NK-92 treated with Interleukin-12 subunit alpha and Interleukin-12 subunit beta, amount 100 ng/mL, for 24 hours (cell line): ENCODE results near the gene RXFP4.
A peak's percentile ranks its signal among the peaks of the same experiment; 100 is the strongest.

Experiments
- DNase-seq: peaks from one replicate; lab custom pipeline; 2025; lab: John Stamatoyannopoulos, UW

RXFP4 gene

DNA sequence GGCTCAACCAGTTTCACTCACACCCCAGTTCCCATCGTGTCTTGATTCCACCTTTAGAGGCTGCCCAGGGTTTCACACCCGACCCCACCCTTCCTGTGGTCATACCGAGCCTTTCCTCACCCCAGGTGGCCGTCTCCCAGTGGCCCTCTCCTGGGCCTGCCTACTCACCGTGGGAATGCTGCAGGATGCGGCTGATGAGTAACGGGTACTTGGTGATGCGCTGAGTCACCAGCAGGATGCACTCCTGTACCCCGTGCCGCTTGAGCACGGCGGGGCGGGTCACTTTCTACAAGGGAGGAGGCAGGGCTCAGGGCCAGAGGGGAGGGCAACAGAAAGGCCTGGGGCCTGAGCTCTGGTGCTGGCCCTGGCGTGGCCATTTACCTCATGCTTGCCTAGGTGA, 20.5 kb downstream of the RXFP4 start:
- no peak for DNase-seq

DNA sequence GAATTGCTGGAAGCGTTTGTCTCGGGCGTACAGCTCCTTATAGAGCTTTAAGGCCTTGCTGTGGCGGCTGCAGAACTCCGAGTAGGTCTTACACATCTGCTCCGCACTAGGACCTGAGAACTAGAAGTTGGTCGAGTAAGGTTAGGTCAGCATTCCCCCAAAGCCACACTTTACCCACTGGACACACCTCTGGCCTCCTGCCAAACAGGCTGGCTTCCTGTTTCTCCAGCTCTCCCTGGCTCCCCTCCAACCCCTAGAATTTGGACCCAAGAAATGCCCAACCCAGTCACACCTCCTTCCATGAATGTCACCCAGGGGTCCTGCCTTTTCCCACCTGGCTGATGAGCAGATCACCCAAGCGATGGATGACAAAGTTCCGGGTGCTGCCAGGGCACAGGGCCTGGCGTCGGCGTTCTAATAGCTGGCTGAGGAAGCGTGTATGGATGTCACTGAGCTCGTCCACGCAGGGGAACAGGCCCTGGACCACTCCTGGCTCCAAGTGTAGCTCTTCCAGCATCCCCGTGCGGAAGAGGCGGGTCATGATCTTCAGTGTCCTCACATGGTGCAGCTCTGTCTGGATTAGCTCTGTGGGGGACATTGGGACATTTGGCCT, 21.3 kb downstream of the RXFP4 start:
- no peak for DNase-seq

DNA sequence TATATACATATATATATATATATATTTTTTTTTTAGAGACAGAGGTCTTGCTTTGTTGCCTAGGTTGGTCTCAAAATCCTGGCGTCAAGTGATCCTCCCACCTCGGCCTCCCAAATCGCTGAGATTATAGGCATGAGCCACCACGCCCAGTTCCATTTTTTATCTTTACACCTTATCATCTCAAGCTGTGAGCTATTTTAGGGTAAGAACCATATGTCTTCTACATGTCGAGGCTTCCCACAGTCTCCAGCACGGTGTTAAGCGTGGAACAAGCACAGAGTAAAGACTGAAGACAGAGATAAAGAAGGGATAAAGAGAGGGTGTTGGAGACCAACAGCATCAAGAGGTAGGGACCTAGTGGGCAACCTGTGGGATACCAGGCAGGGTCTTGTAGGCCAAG, 22.8 kb downstream of the RXFP4 start:
- no peak for DNase-seq

DNA sequence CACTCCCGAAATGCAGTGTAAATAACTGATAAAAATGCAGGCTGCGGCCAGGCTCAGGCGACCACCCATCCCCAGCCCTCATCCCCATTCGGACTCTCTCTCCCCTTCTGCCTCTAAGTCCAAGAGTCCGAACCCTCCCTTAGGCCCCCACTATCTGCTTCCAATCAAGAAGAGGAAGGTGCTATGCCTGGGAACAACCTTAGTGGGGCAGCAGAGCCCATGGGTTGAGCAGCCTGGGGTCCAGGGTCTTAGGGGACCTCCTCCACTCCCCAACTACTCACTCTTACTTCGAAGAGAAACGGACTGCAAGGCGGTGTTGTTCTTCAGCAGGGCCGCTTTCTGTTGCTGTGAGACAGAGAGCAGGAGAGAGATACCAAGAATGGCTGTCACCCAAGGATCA, 24.7 kb downstream of the RXFP4 start:
- no peak for DNase-seq

DNA sequence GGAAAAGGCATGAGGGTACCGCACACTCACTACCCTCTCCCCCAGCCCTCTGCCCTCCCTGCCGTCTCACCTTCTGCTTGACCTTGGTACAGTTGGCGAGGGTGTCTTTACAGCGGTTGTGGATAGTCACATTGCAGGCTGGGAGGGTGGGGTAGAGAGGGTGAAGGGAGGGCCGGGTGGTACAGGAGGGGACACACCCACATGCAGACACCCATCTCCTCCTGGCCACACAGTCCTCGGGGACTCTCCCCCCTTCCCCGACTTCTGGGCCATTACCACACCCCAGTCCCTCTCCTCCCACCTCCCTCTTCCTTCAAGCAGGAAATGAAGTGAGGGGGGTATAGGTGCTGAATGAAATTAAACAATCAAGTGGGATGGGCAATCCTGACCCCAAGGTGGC, 25.3 kb downstream of the RXFP4 start:
- no peak for DNase-seq

DNA sequence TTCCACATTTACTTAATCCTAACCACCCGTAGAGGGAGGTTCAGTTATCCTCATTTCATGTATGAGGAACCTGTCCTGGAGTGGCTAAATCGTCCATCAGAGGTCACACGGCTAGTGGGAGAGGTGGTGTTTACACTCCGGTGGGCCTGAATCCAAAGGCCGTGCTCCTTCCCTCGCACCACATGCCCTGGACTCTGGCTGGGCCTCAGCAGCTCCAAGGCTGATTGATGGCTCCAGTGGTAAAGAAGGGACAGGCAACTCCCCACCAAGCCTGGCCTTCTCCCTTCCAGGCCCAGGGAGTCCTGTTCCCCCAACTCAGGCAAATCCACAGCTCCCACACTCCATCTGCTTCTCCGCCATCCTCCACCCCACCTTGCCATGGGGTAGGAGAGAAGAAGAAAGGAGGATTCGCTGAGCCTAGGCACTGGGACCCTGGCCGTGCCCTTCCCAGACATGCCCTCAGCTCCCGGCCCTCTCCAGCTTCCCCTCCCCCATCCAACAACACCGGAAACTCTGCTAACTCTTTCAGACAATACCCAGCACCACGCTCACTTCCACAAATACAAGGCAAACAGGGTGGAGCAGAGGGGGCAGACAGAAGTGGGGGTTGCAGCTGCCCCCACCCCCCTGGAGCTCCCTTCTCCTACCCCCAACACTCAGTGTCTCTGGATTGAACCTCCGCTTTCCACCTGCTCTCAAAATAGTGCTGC, 26.1 kb downstream of the RXFP4 start:
- DNase-seq = no peak

DNA sequence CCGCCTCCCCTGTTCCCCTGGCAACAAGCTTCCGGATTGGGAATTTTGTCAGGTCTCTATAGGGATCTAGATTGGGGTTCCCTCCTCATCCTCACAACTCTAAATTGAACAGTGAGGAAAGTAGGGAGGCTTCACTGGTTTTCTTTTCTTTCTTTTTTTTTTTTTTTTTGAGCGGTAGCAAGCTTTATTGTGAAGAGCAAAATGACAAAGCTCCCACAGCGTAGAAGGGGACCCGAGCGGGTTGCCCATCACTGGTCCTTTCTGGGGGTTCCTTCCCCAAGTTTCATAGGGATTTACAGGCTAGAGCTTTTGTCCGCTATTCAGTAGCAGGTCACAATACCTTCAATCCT, 26.6 kb downstream of the RXFP4 start:
- no peak for DNase-seq

DNA sequence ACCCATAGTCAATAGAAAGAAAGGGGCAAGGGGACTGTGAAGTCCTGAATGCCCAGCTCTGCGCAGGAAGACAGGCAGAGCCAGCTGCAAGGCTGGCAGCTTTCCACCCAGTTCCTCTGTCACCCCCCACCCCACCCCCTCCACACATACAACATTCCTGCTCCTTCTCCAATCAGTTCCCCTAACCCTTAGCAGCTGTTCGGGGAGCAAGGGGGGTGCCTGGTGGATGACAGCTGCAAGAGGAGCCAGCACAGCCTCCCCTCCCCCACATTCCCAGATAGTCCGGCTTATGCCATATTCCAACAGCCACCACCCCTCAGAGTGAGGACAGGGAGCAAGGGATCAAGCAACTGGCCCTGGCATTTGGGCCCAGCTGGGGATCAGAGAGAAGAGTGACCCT, 27.2 kb downstream of the RXFP4 start:
- no peak for DNase-seq

DNA sequence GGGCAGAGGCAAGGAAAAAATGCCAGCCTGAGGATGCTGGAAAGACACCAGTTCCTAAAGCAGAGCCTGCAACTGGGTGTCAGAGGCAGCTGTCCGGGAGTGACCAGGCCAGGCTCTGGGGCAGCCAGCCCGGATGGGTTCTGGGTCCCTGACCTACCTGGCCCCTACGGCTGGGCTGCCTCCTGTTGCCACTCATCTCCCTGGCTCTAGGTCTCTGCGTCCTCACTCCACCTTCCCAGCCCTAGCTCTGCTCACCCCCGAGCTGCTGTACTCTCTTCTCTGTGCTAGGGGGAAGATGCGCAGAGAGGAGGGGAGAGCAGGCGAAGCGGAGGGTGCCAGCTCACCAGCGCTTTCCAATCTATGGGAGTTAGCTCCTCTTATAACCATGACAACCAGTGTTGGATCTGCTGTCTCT, 27.9 kb downstream of the RXFP4 start:
- DNase-seq = no peak

DNA sequence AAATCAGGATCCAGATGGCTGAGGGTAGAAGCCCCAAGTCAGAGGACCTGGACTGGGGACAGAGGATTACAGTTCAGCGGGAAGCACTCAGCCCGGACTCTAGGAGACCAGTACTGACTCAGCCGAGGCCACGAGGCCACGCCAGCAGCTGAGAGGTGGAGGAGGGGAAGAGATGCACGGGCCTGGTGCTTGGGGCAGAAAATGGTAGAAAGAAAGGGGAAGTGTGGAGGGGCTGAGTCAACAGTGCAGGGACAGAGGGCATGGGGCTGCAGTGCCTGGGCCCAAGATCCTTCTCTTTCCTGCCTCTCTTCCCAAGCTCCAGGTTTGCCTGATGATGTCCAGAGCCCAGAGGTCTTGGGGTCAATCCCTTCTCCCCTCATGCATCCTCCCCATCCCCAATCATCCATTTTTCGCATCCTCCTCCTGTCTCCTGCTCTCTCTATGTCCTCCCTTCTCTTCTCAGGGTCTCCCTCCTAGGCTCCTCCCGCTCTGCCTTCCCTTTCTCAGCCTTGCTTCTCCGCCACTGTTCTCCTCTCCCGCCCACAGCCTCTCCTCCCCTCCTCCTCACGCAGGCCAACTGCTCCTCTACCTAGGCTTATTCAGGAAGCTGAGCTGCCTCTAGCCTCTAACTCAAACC, 29.2 kb downstream of the RXFP4 start:
- DNase-seq = no peak

DNA sequence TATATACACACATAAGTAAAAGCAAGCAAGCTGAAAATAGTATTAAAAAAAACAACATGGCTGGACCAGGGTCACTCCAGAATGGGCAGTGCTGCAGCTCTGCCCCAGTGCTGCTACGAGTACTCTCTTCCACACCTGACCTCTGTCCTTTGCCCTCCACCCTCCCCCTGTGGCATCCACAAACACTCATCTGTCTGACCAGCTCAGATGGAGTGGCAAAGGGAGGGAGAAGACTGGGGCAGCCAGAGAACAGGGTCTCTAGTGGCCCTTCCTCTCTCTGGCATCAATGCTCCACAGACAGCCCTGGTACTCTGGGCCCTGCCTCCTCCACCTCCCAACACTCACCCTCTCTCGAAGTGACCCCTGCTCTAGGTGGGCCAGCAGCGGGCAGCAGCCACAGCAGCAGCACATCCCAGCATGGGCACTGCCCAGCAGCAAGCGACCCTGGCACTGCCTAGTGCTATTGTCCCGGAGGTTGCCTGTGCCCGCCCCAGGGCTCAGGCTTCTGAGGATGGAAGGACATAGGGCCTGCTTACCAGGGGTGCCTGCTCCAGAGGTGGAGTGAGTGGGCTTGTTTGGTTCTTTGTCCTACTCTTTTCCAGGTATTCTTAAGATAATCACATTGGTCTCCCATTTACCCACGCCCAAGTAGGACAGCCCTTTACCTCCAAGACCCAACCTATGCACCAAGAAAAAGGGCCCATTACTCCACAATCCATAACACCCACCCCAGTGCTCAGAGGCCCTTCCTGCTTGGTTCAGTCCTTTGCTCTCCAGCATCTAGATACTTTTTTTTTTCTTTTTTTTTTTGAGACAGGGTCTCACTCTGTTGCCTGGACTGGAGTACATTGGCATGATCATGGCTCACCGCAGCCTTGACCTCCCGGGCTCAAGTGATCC, 30.7 kb downstream of the RXFP4 start:
- DNase-seq = no peak

DNA sequence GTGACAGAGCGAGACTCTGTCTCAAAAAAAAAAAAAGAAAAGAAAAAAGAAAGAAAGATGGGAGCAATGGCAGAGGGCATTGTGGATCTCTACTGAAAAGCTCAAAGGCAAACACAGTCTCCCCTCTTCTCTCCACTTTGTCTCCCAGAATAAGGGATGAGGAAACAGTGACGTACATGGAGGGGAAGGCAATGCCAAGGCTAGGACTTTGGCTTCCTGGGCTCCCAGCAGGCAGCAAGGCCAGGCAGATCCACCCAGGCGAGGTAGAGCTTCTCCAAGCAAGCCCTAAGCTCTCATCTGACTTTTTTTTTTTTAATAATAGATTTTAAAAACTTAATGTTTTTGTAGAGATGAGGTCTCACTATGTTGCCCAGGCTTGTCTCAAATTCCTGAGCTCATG, 32.3 kb downstream of the RXFP4 start:
- DNase-seq = no peak

DNA sequence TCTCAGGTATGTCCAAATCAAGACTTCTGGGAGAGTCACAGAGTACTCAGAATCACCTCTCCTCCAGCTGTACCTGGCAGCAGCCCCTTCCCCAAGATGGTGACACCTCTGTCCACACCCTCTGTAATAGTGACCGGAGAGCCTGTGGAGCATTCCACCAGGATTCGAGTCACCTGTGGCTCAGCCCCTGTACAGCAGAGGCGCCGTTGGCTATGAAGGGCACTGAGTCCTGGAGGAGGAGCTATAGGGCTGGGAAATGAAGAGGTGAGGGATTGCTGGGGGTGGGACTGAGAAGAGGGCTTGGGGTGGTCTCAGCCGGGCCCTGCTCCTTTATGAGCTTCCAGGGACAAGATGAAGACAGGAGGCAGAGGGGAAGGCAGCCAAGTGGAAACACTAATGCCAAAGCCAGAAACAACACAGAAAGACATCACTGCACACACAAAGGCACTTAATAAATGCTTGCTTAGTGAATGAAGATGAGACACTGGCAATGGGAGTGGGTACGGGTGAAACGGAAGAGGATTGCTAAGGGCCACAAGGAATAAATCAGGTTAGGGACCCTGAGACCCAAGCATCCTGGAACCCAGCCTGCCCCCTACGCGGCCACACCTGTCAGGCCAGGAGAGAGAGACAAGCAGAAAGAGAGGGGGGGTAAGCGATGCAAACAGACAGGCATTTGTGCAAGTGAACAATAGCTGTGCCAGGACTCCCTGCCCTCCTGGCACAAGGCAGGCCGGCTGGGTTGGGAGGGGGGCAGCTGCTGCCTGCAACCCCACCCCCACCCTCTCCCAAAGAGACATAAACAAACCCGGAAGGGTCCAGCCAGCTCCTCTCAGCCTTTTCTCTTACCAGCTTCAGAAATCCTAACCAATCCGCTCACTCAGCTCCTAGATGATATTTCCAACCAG, 33.0 kb downstream of the RXFP4 start:
- DNase-seq = no peak

DNA sequence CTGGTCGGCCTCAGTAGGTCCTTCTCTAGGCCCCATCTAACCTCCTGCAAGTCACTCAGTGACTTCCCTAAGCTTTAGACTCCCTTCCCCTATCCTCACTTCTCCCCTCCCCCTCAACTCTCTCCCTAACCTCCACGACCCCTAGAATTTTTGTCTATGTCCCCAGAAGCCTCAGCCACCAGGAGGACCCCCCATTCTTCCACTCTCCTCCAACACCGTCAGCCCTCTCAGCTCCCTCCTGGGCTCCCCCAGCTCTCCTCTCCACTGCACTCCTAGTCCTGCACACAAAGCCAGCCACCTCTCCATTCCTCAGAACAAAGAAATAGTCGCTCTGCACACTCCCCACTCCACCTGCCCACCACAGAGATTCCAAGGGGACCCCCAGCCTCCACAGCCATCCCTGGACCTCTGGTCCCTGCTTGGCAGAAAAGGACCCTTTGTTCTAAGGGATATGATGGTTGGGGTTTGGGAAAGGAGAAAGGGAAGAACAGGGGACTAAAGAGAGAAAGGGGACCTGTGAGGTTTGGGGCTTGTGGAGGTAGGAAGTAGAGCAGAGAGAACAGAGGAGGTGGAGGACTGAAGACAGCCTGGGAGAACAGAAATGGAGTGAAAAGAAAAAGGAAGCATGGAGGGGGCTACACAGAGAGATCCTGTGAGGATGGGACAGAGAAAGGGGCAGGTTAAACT, 34.1 kb downstream of the RXFP4 start:
- DNase-seq = no peak

DNA sequence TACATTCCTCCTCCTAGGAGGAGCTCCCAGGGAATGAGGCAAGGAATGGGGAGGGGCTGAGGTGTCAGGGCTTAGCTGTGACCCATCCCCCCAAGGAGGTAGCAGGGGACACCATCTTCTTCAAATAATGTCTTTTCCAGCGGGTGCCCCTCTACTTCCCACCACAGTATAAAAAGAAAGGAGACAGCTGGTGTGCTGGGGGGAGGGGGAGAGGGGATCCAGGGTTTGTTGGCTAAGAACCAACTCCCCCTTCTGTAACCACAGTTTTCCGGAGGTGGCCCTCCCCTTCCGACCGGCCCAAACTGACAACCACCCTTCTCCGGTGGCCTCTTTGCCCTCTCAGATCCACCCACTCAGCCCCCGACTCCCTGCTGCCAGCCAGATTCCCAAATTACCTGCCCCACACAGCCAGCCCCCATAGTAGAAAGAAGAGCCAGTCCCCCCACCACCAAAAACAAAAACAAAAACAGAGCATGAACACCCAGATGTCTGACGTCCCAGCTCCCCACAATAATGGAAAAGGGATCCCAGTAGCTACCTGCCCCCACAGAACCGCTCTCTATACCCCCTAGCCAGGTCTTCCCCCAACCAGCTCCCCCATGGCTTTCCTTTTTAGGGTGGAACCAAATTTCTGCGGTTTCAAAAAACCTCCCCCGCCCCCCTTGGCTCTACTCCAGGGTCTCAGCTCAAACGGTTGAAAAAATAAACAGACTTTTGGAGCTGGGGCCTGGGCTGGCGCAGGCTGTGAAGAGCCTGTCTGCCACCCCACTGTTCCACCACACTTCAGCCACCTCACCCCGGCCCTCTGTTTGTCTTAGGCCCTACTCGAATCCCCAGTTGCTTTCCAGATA, 34.8 kb downstream of the RXFP4 start:
- peak; percentile 25 for DNase-seq

DNA sequence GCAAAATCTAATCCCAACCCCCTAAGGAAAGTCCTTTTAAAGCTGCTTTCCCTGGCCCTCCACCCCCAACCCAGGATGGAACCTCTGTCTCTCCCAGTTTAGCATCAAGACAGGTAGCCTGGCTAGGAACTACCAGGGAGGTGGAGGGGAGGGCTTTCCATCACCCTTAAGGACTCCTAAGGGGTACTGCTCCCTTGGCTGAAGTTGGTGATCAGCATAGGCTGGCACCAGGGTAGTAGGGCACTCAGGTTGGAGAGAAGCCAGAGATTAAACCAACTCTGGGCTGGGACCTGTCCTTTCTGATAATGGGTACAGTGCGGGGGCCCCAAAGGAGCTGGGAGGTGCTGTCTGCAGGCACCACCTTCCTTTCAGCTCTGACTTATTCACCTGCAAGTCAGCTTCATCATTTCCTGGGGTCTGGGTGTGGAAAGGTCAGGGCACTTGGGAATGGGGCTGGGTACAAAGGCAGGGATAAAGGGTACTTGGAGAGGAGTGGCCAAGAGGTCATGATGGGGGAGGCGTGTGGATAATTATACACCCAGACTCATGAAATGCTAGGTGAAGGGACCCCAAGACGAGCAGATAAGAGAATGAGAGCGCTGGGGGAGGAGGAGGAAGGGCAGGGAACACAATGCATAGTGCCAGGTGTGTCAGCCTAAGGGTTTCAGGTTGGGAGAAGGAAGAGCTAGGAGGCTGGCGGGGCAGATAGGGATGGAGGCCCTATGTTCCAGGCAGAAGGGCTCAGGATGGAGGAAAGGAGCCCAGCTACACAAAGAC, 35.7 kb downstream of the RXFP4 start:
- no peak for DNase-seq

DNA sequence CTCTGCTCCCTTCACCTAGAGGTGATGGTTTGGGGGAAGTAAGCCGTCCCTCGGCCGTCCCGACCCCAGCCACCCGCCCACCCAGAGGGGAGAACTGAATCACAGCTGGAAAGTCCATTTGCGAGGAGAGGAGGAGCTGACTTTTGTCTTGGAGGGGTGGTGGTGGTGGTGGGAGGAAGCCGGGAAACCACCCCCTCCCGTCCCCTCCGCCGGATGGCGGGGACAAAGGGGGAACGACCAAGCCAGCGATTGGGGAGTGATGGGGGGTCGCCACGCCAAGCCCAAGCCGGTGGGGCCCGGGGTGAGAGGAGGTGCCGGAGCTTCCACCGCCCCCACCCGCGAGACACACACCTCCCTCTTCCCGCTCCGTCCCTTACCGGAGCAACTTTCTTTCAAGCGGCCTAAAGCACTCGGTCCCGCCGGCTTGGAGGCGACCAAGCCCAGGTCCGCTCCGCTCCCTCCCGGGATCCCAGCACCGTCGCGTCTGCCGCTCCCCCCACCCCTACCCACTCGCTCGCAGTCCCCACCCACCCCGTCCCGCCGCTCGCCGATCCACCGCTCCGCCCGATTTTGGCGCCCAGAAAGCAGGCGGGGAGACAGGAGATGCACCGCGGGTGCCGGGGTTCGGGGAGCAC, 36.4 kb downstream of the RXFP4 start:
- DNase-seq = peak; percentile 53

DNA sequence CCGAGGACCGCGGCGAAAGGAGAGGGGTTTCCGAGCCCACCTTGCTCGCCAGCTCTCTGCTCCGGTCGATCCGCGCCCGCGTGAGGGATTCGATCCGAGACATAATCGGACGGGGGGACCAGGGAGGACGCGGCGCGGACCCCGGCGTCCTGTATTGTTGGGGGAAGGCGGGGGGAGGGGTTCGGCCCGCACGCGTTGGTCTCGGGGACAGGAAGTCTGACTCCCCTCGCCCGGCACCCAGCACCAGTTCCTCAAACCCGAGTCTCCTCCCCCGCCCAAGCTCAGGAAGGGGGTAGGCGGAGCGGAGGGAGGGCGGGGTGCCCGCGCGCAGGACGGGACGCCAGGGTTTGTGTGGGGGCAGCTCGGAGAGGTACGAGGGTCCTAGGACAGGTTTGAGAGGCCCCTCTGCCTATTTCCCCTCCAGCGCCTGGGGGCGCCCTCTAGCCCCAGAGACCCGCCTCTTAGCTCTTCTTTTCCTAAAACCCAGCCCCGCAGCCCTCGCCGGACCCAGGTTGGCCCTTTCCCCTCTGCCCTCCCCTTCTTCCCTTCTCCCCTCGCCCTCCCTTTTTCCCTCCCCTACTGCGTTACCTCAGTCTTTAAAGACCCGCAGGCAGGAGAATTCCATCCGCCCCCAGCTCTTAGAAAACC, 37.0 kb downstream of the RXFP4 start, which contains the start of gene ARHGEF2:
ARHGEF2 (minus strand) TSS at position 223 of the 648 bp plus-strand sequence; CDS start at position 103, 120 bp downstream.
- DNase-seq = peak; percentile 86
